Keratinocyte (primary cell): Measurements from ENCODE around the gene PPP2R5E. TPM values are rescaled to one million over a fixed set of nuclear protein-coding genes. Genes with fewer than 3 reads are reported as not detected.

Experiments
- DNase-seq: peaks from one replicate; pipeline ENCODE4 v3.0.0-alpha.2; 2011; ENCODE audit warnings: low read depth, missing footprints, low spot score
- FAIRE-seq: peaks from 2 replicates; lab custom pipeline; 2011; peaks lifted over from hg19 to GRCh38; lab: Jason Lieb, UNC
- H2AFZ ChIP-seq: 2 replicates; pipeline ENCODE4 v1.6.0; 2012; ENCODE audit warnings: low read length, control low read depth, inconsistent platforms; ENCODE audit not compliant: control insufficient read depth
- H3K27ac ChIP-seq: 2 replicates; pipeline ENCODE4 v1.5.1; 2011; ENCODE audit warnings: low read length; ENCODE audit not compliant: control insufficient read depth, insufficient read depth
- H3K27me3 ChIP-seq: 3 replicates; pipeline ENCODE4 v1.6.0; 2011; ENCODE audit warnings: low read length; ENCODE audit not compliant: control insufficient read depth, insufficient read depth; ENCODE audit errors: extremely low read depth
- H3K36me3 ChIP-seq, 2 experiments: 2 replicates in 1 of 2; 3 replicates in 1 of 2; pipeline ENCODE4 v1.5.1; 2011; ENCODE audit warnings: low read length in 2 of 2, mild to moderate bottlenecking in 1 of 2; ENCODE audit not compliant: control insufficient read depth in 2 of 2, insufficient read depth in 2 of 2; ENCODE audit errors: extremely low read depth in 1 of 2
- H3K4me1 ChIP-seq: 3 replicates; pipeline ENCODE4 v1.5.1; 2011; ENCODE audit warnings: low read length; ENCODE audit not compliant: control insufficient read depth, insufficient read depth; ENCODE audit errors: extremely low read depth
- H3K4me2 ChIP-seq: 3 replicates; pipeline ENCODE4 v1.6.0; 2011; ENCODE audit warnings: low read depth, low read length; ENCODE audit not compliant: control insufficient read depth, insufficient read depth; ENCODE audit errors: extremely low read depth
- H3K4me3 ChIP-seq, 3 experiments: fragments of 200-600 bp in 1 of 3; sonication (generic) in 1 of 3; 2 replicates in 2 of 3; 3 replicates in 1 of 3; pipeline ENCODE4 v1.5.1; 2011 to 2016; ENCODE audit warnings: low read length in 3 of 3, mild to moderate bottlenecking in 3 of 3, control low read depth in 2 of 3, inconsistent platforms in 1 of 3, low read depth in 1 of 3, mixed read lengths in 1 of 3, mixed run types in 1 of 3, moderate library complexity in 1 of 3; ENCODE audit not compliant: control insufficient read depth in 2 of 3, insufficient read depth in 2 of 3; ENCODE audit errors: extremely low read depth in 1 of 3
- H3K79me2 ChIP-seq: 2 replicates; pipeline ENCODE4 v1.6.0; 2012; ENCODE audit warnings: low read length; ENCODE audit not compliant: control insufficient read depth, insufficient read depth
- H3K9ac ChIP-seq: 3 replicates; pipeline ENCODE4 v1.6.0; 2011; ENCODE audit warnings: low read length; ENCODE audit not compliant: control insufficient read depth, insufficient read depth; ENCODE audit errors: extremely low read depth
- H3K9me1 ChIP-seq: 3 replicates; pipeline ENCODE4 v1.6.0; 2011; ENCODE audit warnings: low read length; ENCODE audit not compliant: control insufficient read depth, insufficient read depth; ENCODE audit errors: extremely low read depth
- H3K9me3 ChIP-seq: 2 replicates; pipeline ENCODE4 v1.5.1; 2012; ENCODE audit warnings: low read depth, low read length; ENCODE audit not compliant: control insufficient read depth
- H4K20me1 ChIP-seq: 3 replicates; pipeline ENCODE4 v1.6.0; 2011; ENCODE audit warnings: low read length; ENCODE audit not compliant: control insufficient read depth, insufficient read depth; ENCODE audit errors: extremely low read depth
- EZH2 ChIP-seq: IDR thresholded peaks from one replicate; pipeline ENCODE4 v1.6.1; 2012; ENCODE audit warnings: inconsistent platforms, mild to moderate bottlenecking, low read length, moderate library complexity
- dilution Hi-C: fragments of 300-500 bp; cut with MboI; formaldehyde crosslinking; loops from one replicate; pipeline ENCODE4 v1.7.0; 2020; ENCODE audit warnings: low sequenced_read_pairs; ENCODE audit not compliant: extremely low pct_ligation_motif_present
- polyA plus RNA-seq, 5 experiments: library from polyadenylated mRNA; depleted of rRNA in 3 of 5; stranded (reverse) in 3 of 5; stranded (forward) in 1 of 5; unstranded in 1 of 5; fragments of >200 nt; gene quantifications; 1 replicate in 1 of 5; 2 replicates in 3 of 5; 3 replicates in 1 of 5; pipeline versions ENCODE4 v1.2.1 to v1.2.3, GENCODE V29; 2011 to 2012; ENCODE audit warnings: missing spikeins in 2 of 5, low read depth in 1 of 5, low replicate concordance in 1 of 5
- TF ChIP-seq, protein P1 (sequence below), 3 experiments: IDR thresholded peaks in 1 of 3; conservative IDR thresholded peaks in 1 of 3; optimal IDR thresholded peaks in 1 of 3; 2 replicates in 2 of 3; 3 replicates in 1 of 3; pipeline versions ENCODE3 to v1.5.1; 2011; ENCODE audit warnings: low read length in 3 of 3, mild to moderate bottlenecking in 3 of 3, moderate library complexity in 2 of 3, control low read depth in 1 of 3, inconsistent platforms in 1 of 3; ENCODE audit not compliant: insufficient read depth in 2 of 3; ENCODE audit errors: extremely low read depth in 1 of 3

The PPP2R5E gene
- polyA plus RNA-seq, 1 donor (not counting 4 experiments of a cell fraction or from before 2014, with no cell fraction given) = 22.7 TPM

DNA sequence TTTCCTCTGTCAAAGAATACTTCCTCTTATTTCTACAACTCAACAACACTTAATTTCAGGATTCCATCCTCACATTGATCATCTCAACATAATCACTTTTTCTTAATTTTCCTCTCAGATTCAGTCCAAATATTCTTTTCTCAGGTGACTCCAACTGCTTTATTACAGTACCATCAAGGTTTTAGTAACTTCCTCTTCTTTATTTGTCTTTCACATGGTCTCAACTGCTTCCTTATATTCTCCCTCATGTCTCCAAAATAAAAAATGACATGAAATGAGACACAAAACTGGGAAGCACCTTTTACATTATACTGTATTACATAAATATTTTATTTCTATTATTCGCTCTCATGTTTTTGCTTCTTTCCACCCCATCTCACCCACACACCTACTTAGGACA, 55.5 kb downstream of the PPP2R5E start:
- H3K4me3 ChIP-seq = no peak overlapping the region
- TF ChIP-seq, protein P1, sequence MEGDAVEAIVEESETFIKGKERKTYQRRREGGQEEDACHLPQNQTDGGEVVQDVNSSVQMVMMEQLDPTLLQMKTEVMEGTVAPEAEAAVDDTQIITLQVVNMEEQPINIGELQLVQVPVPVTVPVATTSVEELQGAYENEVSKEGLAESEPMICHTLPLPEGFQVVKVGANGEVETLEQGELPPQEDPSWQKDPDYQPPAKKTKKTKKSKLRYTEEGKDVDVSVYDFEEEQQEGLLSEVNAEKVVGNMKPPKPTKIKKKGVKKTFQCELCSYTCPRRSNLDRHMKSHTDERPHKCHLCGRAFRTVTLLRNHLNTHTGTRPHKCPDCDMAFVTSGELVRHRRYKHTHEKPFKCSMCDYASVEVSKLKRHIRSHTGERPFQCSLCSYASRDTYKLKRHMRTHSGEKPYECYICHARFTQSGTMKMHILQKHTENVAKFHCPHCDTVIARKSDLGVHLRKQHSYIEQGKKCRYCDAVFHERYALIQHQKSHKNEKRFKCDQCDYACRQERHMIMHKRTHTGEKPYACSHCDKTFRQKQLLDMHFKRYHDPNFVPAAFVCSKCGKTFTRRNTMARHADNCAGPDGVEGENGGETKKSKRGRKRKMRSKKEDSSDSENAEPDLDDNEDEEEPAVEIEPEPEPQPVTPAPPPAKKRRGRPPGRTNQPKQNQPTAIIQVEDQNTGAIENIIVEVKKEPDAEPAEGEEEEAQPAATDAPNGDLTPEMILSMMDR (optimal IDR thresholded peaks at IDR 0.05 in 1 of 3, IDR thresholded peaks at IDR 0.05 in 1 of 3, conservative IDR thresholded peaks at IDR 0.05 in 1 of 3; ENCODE audit: extremely low read depth in 1 of 3, insufficient read depth in 2 of 3, low read length in 3 of 3) = no peak
- no peak for TF ChIP-seq EZH2
- H3K9ac ChIP-seq = no peak overlapping the region
- H3K4me2 ChIP-seq = no peak overlapping the region
- no peaks in the 10 kb centered on the region for H3K27me3 ChIP-seq
- DNase-seq (no peak), FAIRE-seq (no peak)
- H2AFZ ChIP-seq = no peak overlapping the region
- H3K36me3 ChIP-seq = peaks cover 0 to 3% of the 10 kb centered on the region in 2 experiments
- H3K79me2 ChIP-seq = peaks cover 81% of the 10 kb centered on the region
- dilution Hi-C loops = no loop called here
- no peaks in the 10 kb centered on the region for H3K9me1 ChIP-seq
- no peaks in the 10 kb centered on the region for H4K20me1 ChIP-seq
- H3K9me3 ChIP-seq = no peaks in the 10 kb centered on the region
- peaks cover 20% of the 10 kb centered on the region for H3K4me1 ChIP-seq
- H3K27ac ChIP-seq = no peak overlapping the region

- Histone ChIP-seq H3K27ac (no peak overlapping the region), H3K4me3 (no peak overlapping the region), H2AFZ (no peak overlapping the region), H3K27me3 (no peaks in the 10 kb centered on the region), H4K20me1 (no peaks in the 10 kb centered on the region), H3K9me1 (no peaks in the 10 kb centered on the region), H3K4me2 (no peak overlapping the region), H3K9ac (no peak overlapping the region), H3K79me2 (peaks cover 83% of the 10 kb centered on the region), H3K9me3 (no peaks in the 10 kb centered on the region), H3K4me1 (peaks cover 11% of the 10 kb centered on the region), H3K36me3 (peaks cover 0 to 3% of the 10 kb centered on the region in 2 experiments)
- no peak for TF ChIP-seq EZH2
- TF ChIP-seq, protein P1 (optimal IDR thresholded peaks at IDR 0.05 in 1 of 3, IDR thresholded peaks at IDR 0.05 in 1 of 3, conservative IDR thresholded peaks at IDR 0.05 in 1 of 3; ENCODE audit: extremely low read depth in 1 of 3, insufficient read depth in 2 of 3, low read length in 3 of 3) = no peak
- DNase-seq (no peak), FAIRE-seq (no peak)
- dilution Hi-C loops = no loop called here
These were observed 56.4 kb downstream of the PPP2R5E start for GRCh38 chr14:63486738-63487137.
